Caki2 (cell line): ENCODE data around the gene CADPS2. TPM values are rescaled to one million over a fixed set of nuclear protein-coding genes. Genes with fewer than 3 reads are reported as not detected.
A peak's percentile ranks its signal among the peaks of the same experiment; 100 is the strongest.

Source experiments
- DNase-seq: peaks from one replicate; pipeline ENCODE4 v3.0.0-alpha.2; 2015; ENCODE audit warnings: low read depth
- in situ Hi-C: cut with HindIII; loops from 2 replicates; pipeline ENCODE4 v1.10.0; 2016; ENCODE audit warnings: low sequenced_read_pairs, low pct_unique_long_range_greater_than_20kb, mixed read lengths
- total RNA-seq: library from RNA; depleted of rRNA; stranded (reverse); fragments of >200 nt; shearing (Covaris generic); gene quantifications from 2 replicates; pipeline ENCODE4 v1.2.3, GENCODE V29; 2014; ENCODE audit warnings: low replicate concordance

CADPS2 gene
- total RNA-seq, 1 experiment from 2014 or later, result 6.5 TPM

- no peak for DNase-seq
- in situ Hi-C loops, result no loop called here
These were observed 549.2 kb downstream of the CADPS2 start for GRCh38 chr7:122337011-122337410.

- in situ Hi-C loops, result no loop called here
- no peak for DNase-seq
These were observed 557.0 kb downstream of the CADPS2 start for GRCh38 chr7:122329145-122329802.

- in situ Hi-C loops, result no loop called here
- no peak for DNase-seq
These were observed 558.3 kb downstream of the CADPS2 start for GRCh38 chr7:122327969-122328368.

GRCh38 chr7:122316467-122317388 lies 569.5 kb downstream of the CADPS2 start:
- in situ Hi-C loops, result no loop called here

GRCh38 chr7:122315507-122316466 lies 570.5 kb downstream of the CADPS2 start:
- in situ Hi-C loops, result no loop called here
- DNase-seq, result no peak

More at GRCh38 chr7:122316467-122317388, 569.5 kb downstream of the CADPS2 start:
- no peak for DNase-seq

GRCh38 chr7:122314284-122314683 lies 572.0 kb downstream of the CADPS2 start:
- in situ Hi-C loops, result no loop called here
- no peak for DNase-seq

GRCh38 chr7:122312789-122313188 lies 573.5 kb downstream of the CADPS2 start:
- in situ Hi-C loops, result no loop called here
- no peak for DNase-seq

- DNase-seq, result no peak
These were observed 574.4 kb downstream of the CADPS2 start for GRCh38 chr7:122311734-122312450.

GRCh38 chr7:122311050-122311700 lies 575.1 kb downstream of the CADPS2 start:
- in situ Hi-C loops, result no loop called here
- no peak for DNase-seq

More at GRCh38 chr7:122311734-122312450, 574.4 kb downstream of the CADPS2 start:
- in situ Hi-C loops, result no loop called here

GRCh38 chr7:122310119-122311021 lies 575.9 kb downstream of the CADPS2 start:
- in situ Hi-C loops, result no loop called here
- no peak for DNase-seq

GRCh38 chr7:122309421-122309820 lies 576.8 kb downstream of the CADPS2 start:
- DNase-seq, result no peak
- in situ Hi-C loops, result no loop called here

- DNase-seq, result no peak
- in situ Hi-C loops, result no loop called here
These were observed 579.0 kb downstream of the CADPS2 start for GRCh38 chr7:122307228-122307621.

- in situ Hi-C loops, result no loop called here
- no peak for DNase-seq
These were observed 579.7 kb downstream of the CADPS2 start for GRCh38 chr7:122306320-122307227.

- in situ Hi-C loops, result no loop called here
- peak; percentile 37 for DNase-seq
These were observed 580.6 kb downstream of the CADPS2 start for GRCh38 chr7:122305475-122306319.

- in situ Hi-C loops, result no loop called here
- no peak for DNase-seq
These were observed 581.3 kb downstream of the CADPS2 start for GRCh38 chr7:122304996-122305421.
